ENCODE data around the gene PRELID1.
A peak's percentile ranks its signal among the peaks of the same experiment; 100 is the strongest.
"Not testable (repeated sequence)": the region's sequence is repeated elsewhere in the genome, so short reads cannot be mapped to it uniquely, and the experiment has no call there.

Gene PRELID1, protein sequence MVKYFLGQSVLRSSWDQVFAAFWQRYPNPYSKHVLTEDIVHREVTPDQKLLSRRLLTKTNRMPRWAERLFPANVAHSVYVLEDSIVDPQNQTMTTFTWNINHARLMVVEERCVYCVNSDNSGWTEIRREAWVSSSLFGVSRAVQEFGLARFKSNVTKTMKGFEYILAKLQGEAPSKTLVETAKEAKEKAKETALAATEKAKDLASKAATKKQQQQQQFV

DNA sequence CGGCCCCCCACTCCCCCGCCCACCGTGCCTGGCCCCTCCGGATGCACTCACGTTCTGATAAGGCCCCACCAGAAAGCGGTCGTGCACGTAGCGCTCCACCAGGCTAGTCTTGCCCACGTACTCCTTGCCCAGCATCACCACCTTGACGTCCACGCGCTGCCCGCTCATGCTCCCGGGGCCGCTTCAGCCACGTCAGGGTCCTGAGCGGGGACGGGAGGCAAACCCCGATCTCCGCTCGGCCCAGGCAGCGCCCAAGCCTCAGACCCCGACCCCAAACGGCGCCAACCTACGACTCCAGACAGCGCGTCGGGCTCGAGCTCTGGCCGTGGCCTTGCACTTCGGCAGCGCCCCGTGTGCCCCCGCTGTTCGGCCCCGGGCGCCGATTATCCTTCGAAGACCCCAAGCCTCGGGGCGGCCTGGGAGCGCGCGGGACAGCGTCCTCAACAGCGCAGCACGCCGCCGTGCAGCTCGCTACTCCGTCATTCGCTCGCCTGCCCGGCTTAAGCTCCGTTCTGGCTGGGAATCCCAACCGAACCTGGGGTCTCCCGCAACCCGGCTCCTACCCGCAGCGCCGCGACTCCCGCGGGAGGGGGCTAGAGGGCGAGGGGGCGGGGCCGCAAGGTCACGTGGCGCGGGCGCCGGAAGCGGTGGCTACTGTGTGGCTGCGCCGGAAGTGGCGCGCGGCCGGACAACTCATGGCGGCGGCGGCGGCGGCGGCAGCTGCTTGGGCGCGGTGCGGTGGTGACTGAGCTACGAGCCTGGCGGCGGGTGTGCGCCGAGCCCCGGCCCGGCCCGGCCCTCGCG lies at the start of gene PRELID1, which contains the start of gene RAB24:
Gene PRELID1, plus strand, starts transcription at position 679 of the 804 bp plus-strand sequence. CDS start 187 bp downstream, outside the sequence.
Gene RAB24, minus strand, starts transcription at position 599 of the 804 bp plus-strand sequence. Its CDS starts 431 bp downstream, at position 168.
- DNase-seq (ENCODE audit: insufficient read length, low spot score) (peak; percentile 93), FAIRE-seq (no peak)
- TF ChIP-seq, protein P1, sequence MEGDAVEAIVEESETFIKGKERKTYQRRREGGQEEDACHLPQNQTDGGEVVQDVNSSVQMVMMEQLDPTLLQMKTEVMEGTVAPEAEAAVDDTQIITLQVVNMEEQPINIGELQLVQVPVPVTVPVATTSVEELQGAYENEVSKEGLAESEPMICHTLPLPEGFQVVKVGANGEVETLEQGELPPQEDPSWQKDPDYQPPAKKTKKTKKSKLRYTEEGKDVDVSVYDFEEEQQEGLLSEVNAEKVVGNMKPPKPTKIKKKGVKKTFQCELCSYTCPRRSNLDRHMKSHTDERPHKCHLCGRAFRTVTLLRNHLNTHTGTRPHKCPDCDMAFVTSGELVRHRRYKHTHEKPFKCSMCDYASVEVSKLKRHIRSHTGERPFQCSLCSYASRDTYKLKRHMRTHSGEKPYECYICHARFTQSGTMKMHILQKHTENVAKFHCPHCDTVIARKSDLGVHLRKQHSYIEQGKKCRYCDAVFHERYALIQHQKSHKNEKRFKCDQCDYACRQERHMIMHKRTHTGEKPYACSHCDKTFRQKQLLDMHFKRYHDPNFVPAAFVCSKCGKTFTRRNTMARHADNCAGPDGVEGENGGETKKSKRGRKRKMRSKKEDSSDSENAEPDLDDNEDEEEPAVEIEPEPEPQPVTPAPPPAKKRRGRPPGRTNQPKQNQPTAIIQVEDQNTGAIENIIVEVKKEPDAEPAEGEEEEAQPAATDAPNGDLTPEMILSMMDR (IDR thresholded peaks at IDR 0.05; ENCODE audit: insufficient read depth, missing control alignments), result no peak

DNA sequence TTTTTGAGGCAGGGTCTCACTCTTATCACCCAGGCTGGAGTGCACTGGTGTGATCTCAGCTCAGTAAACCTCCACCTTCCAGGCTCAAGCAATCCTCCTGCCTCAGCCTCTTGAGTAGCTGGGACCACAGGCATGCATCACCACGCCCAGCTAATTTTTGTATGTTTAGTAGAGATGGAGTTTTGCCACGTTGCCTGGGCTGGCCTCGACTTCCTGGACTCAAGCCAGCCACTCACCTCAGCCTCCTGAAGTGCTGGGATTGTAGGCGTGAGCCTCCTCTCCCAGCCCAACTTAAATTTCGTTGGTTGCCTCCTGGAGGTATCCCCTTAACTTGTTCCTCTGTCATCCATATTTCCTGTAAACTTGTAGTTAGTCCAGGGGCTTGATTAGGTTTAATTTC lies 47.3 kb upstream of the PRELID1 start:
- no peak for DNase-seq (ENCODE audit: insufficient read length, low spot score)
- no peak for FAIRE-seq
- TF ChIP-seq, protein P1 (IDR thresholded peaks at IDR 0.05; ENCODE audit: insufficient read depth, missing control alignments), result no peak

DNA sequence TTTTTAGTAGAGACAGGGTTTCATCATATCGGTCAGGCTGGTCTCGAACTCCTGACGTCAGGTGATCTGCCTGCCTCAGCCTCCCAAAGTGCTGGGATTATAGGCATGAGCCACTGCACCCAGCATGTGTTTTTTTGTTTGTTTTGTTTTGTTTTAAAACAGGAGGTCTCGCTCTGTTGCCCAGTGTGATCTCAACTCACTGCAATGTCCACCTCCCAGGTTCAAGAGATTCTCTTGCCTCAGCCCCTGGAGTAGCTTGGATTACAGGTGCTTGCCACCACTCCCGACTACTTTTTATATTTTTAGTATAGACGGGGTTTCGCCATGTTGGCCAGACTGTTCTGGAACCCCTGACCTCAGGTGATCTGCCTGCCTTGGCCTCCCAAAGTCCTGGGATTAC lies 44.9 kb upstream of the PRELID1 start:
- not testable (repeated sequence) for FAIRE-seq; DNase-seq (ENCODE audit: insufficient read length, low spot score)

DNA sequence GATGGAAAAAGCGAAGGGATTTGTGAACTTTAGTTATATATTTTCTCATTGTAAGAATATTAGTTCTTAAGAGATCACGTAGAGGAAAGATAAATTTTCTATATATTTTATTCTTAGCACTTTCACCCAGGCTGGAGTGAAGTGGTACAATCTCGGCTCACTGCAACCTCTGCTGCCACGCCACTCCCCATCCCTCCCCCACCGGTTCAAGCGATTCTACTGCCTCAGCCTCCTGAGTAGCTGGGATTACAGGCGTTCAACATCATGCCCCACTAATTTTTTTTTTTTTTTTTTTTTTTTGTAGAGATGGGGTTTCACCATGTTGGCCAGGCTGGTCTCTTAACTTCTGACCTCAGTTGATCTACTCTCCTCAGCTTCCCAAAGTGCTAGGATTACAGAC lies 42.6 kb upstream of the PRELID1 start:
- FAIRE-seq, result no peak
- no peak for DNase-seq (ENCODE audit: insufficient read length, low spot score)
- TF ChIP-seq, protein P1 (IDR thresholded peaks at IDR 0.05; ENCODE audit: insufficient read depth, missing control alignments), result no peak

DNA sequence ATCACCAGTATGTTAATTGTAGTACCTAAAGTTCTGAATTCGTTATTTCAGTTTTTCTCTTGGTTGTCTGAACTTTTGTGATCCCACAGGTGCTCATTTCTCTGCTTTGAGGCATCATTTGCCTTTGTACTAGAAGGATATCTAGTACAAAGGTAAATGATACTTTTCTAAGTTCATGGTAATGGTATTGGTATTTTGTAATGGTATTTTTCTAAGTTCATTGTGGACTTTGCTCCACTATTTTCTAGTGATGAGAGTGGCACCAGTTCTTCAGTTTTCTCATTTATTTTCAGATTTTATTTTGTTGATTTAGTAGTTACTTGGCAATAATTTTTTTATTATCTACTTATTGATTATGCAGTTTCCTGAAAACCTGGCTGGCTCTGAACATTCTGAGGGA lies 42.1 kb upstream of the PRELID1 start:
- DNase-seq (ENCODE audit: insufficient read length, low spot score) (no peak), FAIRE-seq (no peak)
- TF ChIP-seq, protein P1 (IDR thresholded peaks at IDR 0.05; ENCODE audit: insufficient read depth, missing control alignments), result no peak

DNA sequence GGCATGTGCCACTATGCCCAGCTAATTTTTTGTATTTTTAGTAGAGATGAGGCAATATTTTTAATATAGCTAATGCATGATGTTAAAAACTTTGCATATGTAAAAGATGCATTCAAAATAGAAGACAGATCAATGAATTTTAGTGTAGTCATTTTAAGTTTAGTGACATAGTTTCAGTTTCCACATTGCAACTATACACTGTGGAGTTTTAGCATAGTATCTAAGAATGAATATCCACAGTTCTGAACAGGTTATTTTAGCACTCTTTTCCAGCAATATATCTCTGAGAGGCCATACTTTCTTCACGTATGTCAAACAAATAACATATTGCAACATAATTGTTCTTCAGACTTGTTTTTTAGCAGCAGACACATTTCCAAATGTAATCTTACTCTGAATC lies 39.4 kb upstream of the PRELID1 start:
- DNase-seq (ENCODE audit: insufficient read length, low spot score) (no peak), FAIRE-seq (no peak)
- TF ChIP-seq, protein P1 (IDR thresholded peaks at IDR 0.05; ENCODE audit: insufficient read depth, missing control alignments), result no peak

DNA sequence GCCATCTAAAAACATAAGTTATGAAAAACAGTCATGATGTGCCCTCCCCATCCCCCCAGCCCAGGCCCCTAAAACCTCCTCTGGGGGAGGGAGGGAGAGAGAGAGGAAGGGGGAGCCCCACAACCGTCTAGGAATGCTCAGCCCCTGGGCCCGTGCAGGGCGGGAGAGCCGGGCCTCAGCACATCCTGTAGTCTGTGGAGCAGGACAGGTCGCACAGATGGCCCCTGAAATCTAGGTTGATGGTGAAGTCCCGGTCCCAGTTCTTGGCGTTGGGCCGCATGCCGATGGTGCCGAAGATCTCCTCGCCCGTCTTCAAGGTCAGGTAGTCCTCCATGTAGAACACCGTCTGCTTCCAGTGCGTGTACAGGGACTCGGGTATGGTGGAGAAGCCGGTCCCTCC lies 38.2 kb upstream of the PRELID1 start:
- DNase-seq (ENCODE audit: insufficient read length, low spot score) (no peak), FAIRE-seq (no peak)
- TF ChIP-seq, protein P1 (IDR thresholded peaks at IDR 0.05; ENCODE audit: insufficient read depth, missing control alignments), result no peak
